Breast epithelium (tissue), 4 donors: ENCODE data around the gene TMEM131. TPM values are rescaled to one million over a fixed set of nuclear protein-coding genes. Genes with fewer than 3 reads are reported as not detected.

ENCODE experiments used
- DNase-seq, 2 donors: peaks; one replicate each; pipeline ENCODE4 v3.0.0-alpha.2; 2019; ENCODE audit warnings: low spot score in 2 of 2
- H3K27ac ChIP-seq, 2 donors: fragments of 200-600 bp; sonication (generic) in 1 of 2; one replicate each; pipeline ENCODE4 v1.5.1; 2016 to 2019; ENCODE audit warnings: mild to moderate bottlenecking in 1 of 2
- H3K27me3 ChIP-seq, 2 donors: fragments of 200-600 bp; sonication (generic) in 1 of 2; one replicate each; pipeline versions ENCODE4 v1.5.1 to v1.6.0; 2017 to 2019; ENCODE audit warnings: control low read depth in 1 of 2, mild to moderate bottlenecking in 1 of 2
- H3K36me3 ChIP-seq: fragments of 200-600 bp; one replicate; pipeline ENCODE4 v1.5.1; 2019
- H3K4me1 ChIP-seq, 2 donors: fragments of 200-600 bp; sonication (generic); one replicate each; pipeline ENCODE4 v1.5.1; 2016 to 2019; ENCODE audit warnings: control low read depth in 1 of 2
- H3K4me3 ChIP-seq, 3 donors: fragments of 200-600 bp; sonication (generic); 1 replicate in 2 of 3; 2 replicates in 1 of 3; pipeline ENCODE4 v1.5.1; 2016 to 2019; ENCODE audit warnings: mild to moderate bottlenecking in 3 of 3, moderate library complexity in 2 of 3
- H3K9me3 ChIP-seq, 2 donors: fragments of 200-600 bp; sonication (generic) in 1 of 2; one replicate each; pipeline ENCODE4 v1.5.1; 2016 to 2019; ENCODE audit warnings: control low read depth in 1 of 2
- POLR2A ChIP-seq: fragments of 450-650 bp; IDR thresholded peaks from one replicate; pipeline ENCODE4 v1.6.1; 2016; ENCODE audit warnings: antibody characterized with exemption, mild to moderate bottlenecking, moderate library complexity
- POLR2AphosphoS5 ChIP-seq, 3 donors: sonication (generic); formaldehyde crosslinking; IDR thresholded peaks; one replicate each; pipeline ENCODE4 v1.6.1; 2017; ENCODE audit warnings: antibody characterized with exemption in 3 of 3
- intact Hi-C: fragments of 100-400 bp; cut with DNase I; formaldehyde crosslinking; loops from one replicate; pipeline ENCODE4 v1.15.1; 2023; ENCODE audit warnings: low total_unique reads
- total RNA-seq, 3 donors: library from RNA; depleted of rRNA; stranded (reverse); fragments of >200 nt; gene quantifications; one replicate each; pipeline ENCODE4 v1.1.0, GENCODE V29; 2016
- TF ChIP-seq, protein P1 (sequence below), 3 donors: fragments of 450-650 bp; IDR thresholded peaks; one replicate each; pipeline ENCODE4 v1.5.1; 2016 to 2017; ENCODE audit warnings: antibody characterized with exemption in 3 of 3, mild to moderate bottlenecking in 3 of 3, moderate library complexity in 3 of 3

The TMEM131 gene
- total RNA-seq, 3 donors from 2014 or later, result 30.6 to 47.4 (median 41.3) TPM

DNA sequence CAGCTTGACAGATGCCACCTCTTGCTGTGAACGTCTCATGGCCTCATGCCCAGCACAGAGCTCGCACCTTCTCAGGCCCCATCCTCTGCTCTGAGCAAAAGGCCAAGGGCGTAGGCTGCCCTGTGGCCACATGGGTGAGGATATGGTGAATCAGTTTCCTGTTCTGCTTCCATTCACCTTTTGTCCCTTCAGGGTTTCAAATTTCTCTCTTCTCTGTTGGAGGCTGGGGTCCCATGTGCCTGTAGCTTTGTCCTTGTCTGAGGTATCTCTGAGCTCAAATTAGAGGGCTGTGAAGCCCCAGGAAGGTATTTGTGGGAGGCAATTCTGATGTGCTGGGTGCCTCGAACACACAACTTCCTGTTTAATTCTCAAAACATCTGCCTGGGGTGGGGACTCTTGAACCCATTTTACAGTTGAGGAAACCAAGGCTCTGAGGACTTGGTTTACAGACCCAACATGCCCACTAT is 253.3 kb downstream of the TMEM131 start:
- no peak for TF ChIP-seq POLR2A
- TF ChIP-seq, protein P1, sequence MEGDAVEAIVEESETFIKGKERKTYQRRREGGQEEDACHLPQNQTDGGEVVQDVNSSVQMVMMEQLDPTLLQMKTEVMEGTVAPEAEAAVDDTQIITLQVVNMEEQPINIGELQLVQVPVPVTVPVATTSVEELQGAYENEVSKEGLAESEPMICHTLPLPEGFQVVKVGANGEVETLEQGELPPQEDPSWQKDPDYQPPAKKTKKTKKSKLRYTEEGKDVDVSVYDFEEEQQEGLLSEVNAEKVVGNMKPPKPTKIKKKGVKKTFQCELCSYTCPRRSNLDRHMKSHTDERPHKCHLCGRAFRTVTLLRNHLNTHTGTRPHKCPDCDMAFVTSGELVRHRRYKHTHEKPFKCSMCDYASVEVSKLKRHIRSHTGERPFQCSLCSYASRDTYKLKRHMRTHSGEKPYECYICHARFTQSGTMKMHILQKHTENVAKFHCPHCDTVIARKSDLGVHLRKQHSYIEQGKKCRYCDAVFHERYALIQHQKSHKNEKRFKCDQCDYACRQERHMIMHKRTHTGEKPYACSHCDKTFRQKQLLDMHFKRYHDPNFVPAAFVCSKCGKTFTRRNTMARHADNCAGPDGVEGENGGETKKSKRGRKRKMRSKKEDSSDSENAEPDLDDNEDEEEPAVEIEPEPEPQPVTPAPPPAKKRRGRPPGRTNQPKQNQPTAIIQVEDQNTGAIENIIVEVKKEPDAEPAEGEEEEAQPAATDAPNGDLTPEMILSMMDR (IDR thresholded peaks at IDR 0.05), result no peak
- TF ChIP-seq POLR2AphosphoS5 (IDR thresholded peaks at IDR 0.05), result no peak
- H3K9me3 ChIP-seq, result no peaks in the 10 kb centered on the region
- H3K27ac ChIP-seq, result no peak overlapping the region
- no peak overlapping the region for H3K4me3 ChIP-seq
- H3K27me3 ChIP-seq, result peaks cover 0 to 8% of the 10 kb centered on the region in 2 donors
- no peaks in the 10 kb centered on the region for H3K4me1 ChIP-seq
- no peaks in the 10 kb centered on the region for H3K36me3 ChIP-seq
- DNase-seq, result no peak
- intact Hi-C loops, result loop anchor here (2.0 kb wide), 1 partner anchor 28 kb away; no protein-coding TSS in a partner anchor

DNA sequence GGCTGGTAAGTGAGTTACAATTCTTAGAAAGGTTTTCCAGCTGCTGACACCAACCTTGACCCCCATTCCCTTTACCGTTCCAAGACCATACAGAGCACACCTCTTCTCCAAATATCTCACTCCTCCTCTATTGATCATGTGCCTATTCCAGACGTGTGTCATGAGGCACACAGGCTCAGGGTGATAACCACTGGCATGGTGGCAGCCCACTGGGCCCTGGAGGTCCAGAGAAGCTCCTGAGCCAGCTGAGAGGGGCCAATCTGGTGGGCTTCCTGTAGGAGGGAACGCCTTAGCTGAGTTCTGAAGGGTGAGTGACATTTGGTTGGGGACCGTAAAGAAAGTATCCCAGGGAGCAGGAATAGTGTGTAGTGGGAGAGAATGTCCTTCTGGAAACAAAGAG is 254.1 kb downstream of the TMEM131 start:
- Histone ChIP-seq H3K27ac (no peak overlapping the region), H3K27me3 (peaks cover 0 to 8% of the 10 kb centered on the region in 2 donors), H3K4me3 (no peak overlapping the region), H3K9me3 (no peaks in the 10 kb centered on the region), H3K4me1 (no peaks in the 10 kb centered on the region), H3K36me3 (no peaks in the 10 kb centered on the region)
- DNase-seq, result no peak
- intact Hi-C loops, result loop anchor here (2.0 kb wide), 1 partner anchor 27 kb away; no protein-coding TSS in a partner anchor
- no peak for TF ChIP-seq POLR2AphosphoS5 (IDR thresholded peaks at IDR 0.05)
- no peak for TF ChIP-seq POLR2A
- TF ChIP-seq, protein P1 (IDR thresholded peaks at IDR 0.05), result no peak

DNA sequence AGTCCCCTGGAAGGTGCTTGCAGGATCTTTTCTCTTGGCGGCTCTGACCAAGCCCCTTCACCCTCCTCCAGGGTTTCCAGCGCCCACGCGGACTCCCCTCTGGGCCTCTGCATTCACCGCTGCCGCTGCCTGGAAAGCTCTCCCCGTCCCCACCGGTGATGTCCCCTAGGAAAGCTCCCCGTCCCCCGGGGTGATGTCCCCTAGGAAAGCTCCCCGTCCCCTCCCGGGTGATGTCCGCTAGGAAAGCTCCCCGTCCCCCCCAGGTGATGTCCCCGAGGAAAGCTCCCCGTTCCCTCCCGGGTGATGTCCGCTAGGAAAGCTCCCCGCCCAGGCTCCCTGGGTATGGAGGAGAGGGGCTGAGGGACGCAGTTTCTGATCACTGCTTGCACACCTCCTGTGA is 254.5 kb downstream of the TMEM131 start:
- H3K9me3 ChIP-seq, result no peaks in the 10 kb centered on the region
- H3K27me3 ChIP-seq, result peaks cover 0 to 8% of the 10 kb centered on the region in 2 donors
- no peak for TF ChIP-seq POLR2A
- TF ChIP-seq, protein P1 (IDR thresholded peaks at IDR 0.05), result no peak
- TF ChIP-seq POLR2AphosphoS5 (IDR thresholded peaks at IDR 0.05), result no peak
- no peak overlapping the region for H3K4me3 ChIP-seq
- intact Hi-C loops, result no loop called here
- H3K27ac ChIP-seq, result no peak overlapping the region
- no peaks in the 10 kb centered on the region for H3K4me1 ChIP-seq
- H3K36me3 ChIP-seq, result no peaks in the 10 kb centered on the region
- DNase-seq, result no peak

DNA sequence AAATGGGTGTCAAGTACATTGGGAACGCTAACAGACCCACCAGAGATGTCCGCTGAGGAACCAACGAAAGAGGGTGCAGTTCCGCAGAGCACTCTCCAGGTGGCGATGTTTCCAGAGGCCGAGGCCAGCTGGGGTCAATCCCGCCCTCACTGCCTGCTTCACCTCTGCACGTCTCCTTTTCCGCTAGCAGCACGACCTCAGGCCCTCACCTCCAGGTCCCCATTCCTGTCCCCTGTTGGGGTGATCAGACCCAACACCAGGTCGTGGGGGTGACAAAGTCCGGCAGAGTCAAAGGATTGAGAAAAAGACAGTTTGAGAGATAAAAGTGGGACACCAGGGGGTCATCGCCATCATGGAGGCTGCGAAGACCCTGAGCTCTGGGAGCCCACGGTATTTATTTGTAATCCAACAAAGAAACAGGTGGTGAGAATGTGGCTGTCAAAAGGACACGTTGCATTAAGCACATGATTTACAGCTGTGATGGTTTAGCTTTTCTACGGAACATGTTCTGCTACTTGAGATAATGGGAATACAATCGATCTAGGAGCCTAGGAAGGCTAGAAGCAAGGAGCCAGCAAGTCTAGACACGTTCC is 255.1 kb downstream of the TMEM131 start:
- Histone ChIP-seq H3K36me3 (no peaks in the 10 kb centered on the region), H3K9me3 (no peaks in the 10 kb centered on the region), H3K27me3 (peaks cover 0 to 8% of the 10 kb centered on the region in 2 donors), H3K4me1 (no peaks in the 10 kb centered on the region), H3K27ac (no peak overlapping the region), H3K4me3 (no peak overlapping the region)
- no peak for TF ChIP-seq POLR2AphosphoS5 (IDR thresholded peaks at IDR 0.05)
- TF ChIP-seq POLR2A, result no peak
- TF ChIP-seq, protein P1 (IDR thresholded peaks at IDR 0.05), result peak in 2 of 3 donors; percentile 41 to 62
- DNase-seq, result no peak
- intact Hi-C loops, result no loop called here

DNA sequence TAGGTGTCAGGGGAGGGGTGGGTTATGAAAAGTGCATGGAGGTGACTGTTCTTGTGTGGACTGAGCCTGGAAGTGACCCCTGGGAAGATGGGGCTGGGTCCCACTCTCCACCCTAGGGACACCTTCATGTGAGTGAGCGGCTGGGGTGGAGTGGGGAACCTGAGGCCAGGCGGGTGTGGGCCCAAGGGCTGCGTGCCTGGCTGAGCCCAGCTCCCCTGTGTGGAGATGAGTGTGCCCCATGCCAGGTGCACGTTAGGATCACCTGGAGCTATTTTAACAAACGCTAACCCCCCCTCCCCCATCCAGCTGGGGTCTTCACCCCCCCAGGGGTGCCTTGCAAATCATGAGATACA is 255.9 kb downstream of the TMEM131 start:
- no peak overlapping the region for H3K27ac ChIP-seq
- no peaks in the 10 kb centered on the region for H3K9me3 ChIP-seq
- intact Hi-C loops, result no loop called here
- H3K36me3 ChIP-seq, result no peaks in the 10 kb centered on the region
- no peak overlapping the region for H3K4me3 ChIP-seq
- H3K27me3 ChIP-seq, result peaks cover 0 to 8% of the 10 kb centered on the region in 2 donors
- TF ChIP-seq POLR2A (no peak), POLR2AphosphoS5 (IDR thresholded peaks at IDR 0.05) (no peak)
- TF ChIP-seq, protein P1 (IDR thresholded peaks at IDR 0.05), result no peak
- H3K4me1 ChIP-seq, result no peaks in the 10 kb centered on the region
- DNase-seq, result no peak
